Measurements from ENCODE around the gene CDH9.

The CDH9 gene

GRCh38 chr5:27009540-27009915, 28.9 kb downstream of the CDH9 start:
- no peak for TF ChIP-seq GATA2 (IDR thresholded peaks at IDR 0.05; ENCODE audit: low read depth, low read length)
- no peak for TF ChIP-seq GATA3 (IDR thresholded peaks at IDR 0.05; ENCODE audit: low read depth, low read length)

GRCh38 chr5:27008604-27009539, 29.5 kb downstream of the CDH9 start:
- no peak for TF ChIP-seq GATA2 (IDR thresholded peaks at IDR 0.05; ENCODE audit: low read depth, low read length)
- no peak for TF ChIP-seq GATA3 (IDR thresholded peaks at IDR 0.05; ENCODE audit: low read depth, low read length)

GRCh38 chr5:27007121-27007520, 31.3 kb downstream of the CDH9 start:
- TF ChIP-seq GATA3 (IDR thresholded peaks at IDR 0.05; ENCODE audit: low read depth, low read length) (no peak), GATA2 (IDR thresholded peaks at IDR 0.05; ENCODE audit: low read depth, low read length) (no peak)

- TF ChIP-seq GATA2 (IDR thresholded peaks at IDR 0.05; ENCODE audit: low read depth, low read length) (no peak), GATA3 (IDR thresholded peaks at IDR 0.05; ENCODE audit: low read depth, low read length) (no peak)
Measured at GRCh38 chr5:26986985-26987384, 51.4 kb downstream of the CDH9 start.

DNA sequence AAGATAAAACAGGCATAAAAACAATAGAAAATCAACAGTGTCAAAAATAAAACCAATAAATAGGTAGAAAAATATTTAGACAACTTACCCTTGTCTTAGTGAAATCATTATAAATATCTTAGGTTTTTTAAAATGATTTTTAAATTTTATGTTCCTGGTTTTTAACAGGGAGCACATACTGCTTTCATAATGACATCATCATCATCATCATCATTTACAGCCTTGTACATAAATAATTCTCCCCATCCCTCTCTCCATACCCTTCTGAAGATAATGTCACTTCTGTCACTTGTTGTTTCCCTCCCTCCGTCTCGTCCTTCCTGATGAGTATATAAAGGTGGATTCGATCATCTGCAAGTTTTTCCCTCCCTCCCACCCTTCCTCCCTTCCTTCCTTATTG, 56.6 kb downstream of the CDH9 start:
- TF ChIP-seq GATA2 (IDR thresholded peaks at IDR 0.05; ENCODE audit: low read depth, low read length), result no peak
- TF ChIP-seq GATA3 (IDR thresholded peaks at IDR 0.05; ENCODE audit: low read depth, low read length), result no peak

- TF ChIP-seq GATA3 (IDR thresholded peaks at IDR 0.05; ENCODE audit: low read depth, low read length) (no peak), GATA2 (IDR thresholded peaks at IDR 0.05; ENCODE audit: low read depth, low read length) (no peak)
Measured at GRCh38 chr5:26959290-26959689, 79.1 kb downstream of the CDH9 start.

DNA sequence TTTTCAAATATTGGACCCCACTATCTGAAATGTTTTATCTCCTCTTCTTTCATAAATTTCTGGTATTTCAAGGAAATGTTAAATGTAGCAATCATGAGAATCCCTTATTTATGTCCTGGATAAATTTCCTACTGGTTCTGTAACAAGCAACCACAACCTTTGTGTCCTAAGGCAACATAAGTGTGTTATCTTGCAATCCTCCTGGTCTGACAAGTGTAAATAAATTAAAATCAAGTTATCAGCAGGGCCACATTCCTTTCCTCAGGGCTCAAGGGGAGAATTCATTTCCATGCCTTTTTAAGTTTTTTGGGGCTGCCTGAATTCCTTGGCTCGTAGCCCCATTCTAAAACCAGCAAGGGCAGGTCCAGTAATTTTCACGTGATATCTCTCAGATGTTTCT, 83.2 kb downstream of the CDH9 start:
- TF ChIP-seq GATA3 (IDR thresholded peaks at IDR 0.05; ENCODE audit: low read depth, low read length) (no peak), GATA2 (IDR thresholded peaks at IDR 0.05; ENCODE audit: low read depth, low read length) (no peak)

- no peak for TF ChIP-seq GATA2 (IDR thresholded peaks at IDR 0.05; ENCODE audit: low read depth, low read length)
- TF ChIP-seq GATA3 (IDR thresholded peaks at IDR 0.05; ENCODE audit: low read depth, low read length), result no peak
Measured at GRCh38 chr5:26948921-26949320, 89.5 kb downstream of the CDH9 start.

GRCh38 chr5:26945901-26946300, 92.5 kb downstream of the CDH9 start:
- TF ChIP-seq GATA3 (IDR thresholded peaks at IDR 0.05; ENCODE audit: low read depth, low read length) (no peak), GATA2 (IDR thresholded peaks at IDR 0.05; ENCODE audit: low read depth, low read length) (no peak)

GRCh38 chr5:26942481-26942880, 95.9 kb downstream of the CDH9 start:
- TF ChIP-seq GATA2 (IDR thresholded peaks at IDR 0.05; ENCODE audit: low read depth, low read length) (no peak), GATA3 (IDR thresholded peaks at IDR 0.05; ENCODE audit: low read depth, low read length) (no peak)

- TF ChIP-seq GATA3 (IDR thresholded peaks at IDR 0.05; ENCODE audit: low read depth, low read length), result no peak
- TF ChIP-seq GATA2 (IDR thresholded peaks at IDR 0.05; ENCODE audit: low read depth, low read length), result no peak
Measured at GRCh38 chr5:26940994-26941393, 97.4 kb downstream of the CDH9 start.

- TF ChIP-seq GATA3 (IDR thresholded peaks at IDR 0.05; ENCODE audit: low read depth, low read length) (no peak), GATA2 (IDR thresholded peaks at IDR 0.05; ENCODE audit: low read depth, low read length) (no peak)
Measured at GRCh38 chr5:26932238-26932637, 106.1 kb downstream of the CDH9 start.

DNA sequence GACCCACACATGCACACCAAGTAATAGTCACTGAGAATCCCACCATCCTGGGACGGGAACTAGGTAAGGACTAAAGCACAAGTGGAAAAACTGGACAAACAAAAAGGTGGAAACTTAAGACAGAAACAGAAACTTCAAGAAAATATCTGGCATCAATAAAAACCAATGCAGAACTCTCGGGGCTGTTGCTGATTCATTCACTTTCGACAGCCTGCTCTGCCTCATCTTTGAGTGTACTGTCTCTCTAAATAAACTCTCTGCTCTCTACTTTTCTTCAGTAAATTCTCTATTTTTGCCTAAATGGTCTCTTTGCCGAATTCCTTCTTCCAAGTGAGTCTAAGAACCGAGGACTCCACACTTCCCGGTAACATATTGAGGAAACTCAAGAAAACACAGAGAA, 116.9 kb downstream of the CDH9 start:
- no peak for TF ChIP-seq GATA3 (IDR thresholded peaks at IDR 0.05; ENCODE audit: low read depth, low read length)
- no peak for TF ChIP-seq GATA2 (IDR thresholded peaks at IDR 0.05; ENCODE audit: low read depth, low read length)

- no peak for TF ChIP-seq GATA2 (IDR thresholded peaks at IDR 0.05; ENCODE audit: low read depth, low read length)
- TF ChIP-seq GATA3 (IDR thresholded peaks at IDR 0.05; ENCODE audit: low read depth, low read length), result no peak
Measured at GRCh38 chr5:26903469-26903868, 134.9 kb downstream of the CDH9 start.

- TF ChIP-seq GATA2 (IDR thresholded peaks at IDR 0.05; ENCODE audit: low read depth, low read length) (no peak), GATA3 (IDR thresholded peaks at IDR 0.05; ENCODE audit: low read depth, low read length) (no peak)
Measured at GRCh38 chr5:26894719-26895263, 143.6 kb downstream of the CDH9 start.
